ENCODE measurements around the gene DENND1A.
A peak's percentile ranks its signal among the peaks of the same experiment; 100 is the strongest.
"Not testable (repeated sequence)": the region's sequence is repeated elsewhere in the genome, so short reads cannot be mapped to it uniquely, and the experiment has no call there.

Gene DENND1A

DNA sequence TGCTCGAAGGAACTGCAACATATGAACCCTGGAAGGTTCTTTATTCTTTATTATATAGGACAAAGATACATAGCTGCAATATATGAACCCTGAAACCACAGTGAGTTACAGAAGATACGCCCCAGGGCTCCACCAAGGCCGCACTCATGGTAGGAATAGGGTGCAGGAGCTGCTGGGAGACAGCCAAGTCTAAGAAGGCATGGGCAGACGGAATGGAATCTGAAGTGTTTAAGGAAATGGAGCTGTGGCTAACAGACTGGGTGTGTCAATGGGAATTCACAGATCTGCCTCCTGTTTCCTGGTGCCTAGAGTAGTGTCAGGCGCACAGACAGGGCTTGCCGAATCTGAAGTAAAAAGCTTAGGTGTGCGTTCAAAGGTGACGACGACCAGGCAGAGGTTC lies 286.4 kb downstream of the DENND1A start:
- no peak for DNase-seq

DNA sequence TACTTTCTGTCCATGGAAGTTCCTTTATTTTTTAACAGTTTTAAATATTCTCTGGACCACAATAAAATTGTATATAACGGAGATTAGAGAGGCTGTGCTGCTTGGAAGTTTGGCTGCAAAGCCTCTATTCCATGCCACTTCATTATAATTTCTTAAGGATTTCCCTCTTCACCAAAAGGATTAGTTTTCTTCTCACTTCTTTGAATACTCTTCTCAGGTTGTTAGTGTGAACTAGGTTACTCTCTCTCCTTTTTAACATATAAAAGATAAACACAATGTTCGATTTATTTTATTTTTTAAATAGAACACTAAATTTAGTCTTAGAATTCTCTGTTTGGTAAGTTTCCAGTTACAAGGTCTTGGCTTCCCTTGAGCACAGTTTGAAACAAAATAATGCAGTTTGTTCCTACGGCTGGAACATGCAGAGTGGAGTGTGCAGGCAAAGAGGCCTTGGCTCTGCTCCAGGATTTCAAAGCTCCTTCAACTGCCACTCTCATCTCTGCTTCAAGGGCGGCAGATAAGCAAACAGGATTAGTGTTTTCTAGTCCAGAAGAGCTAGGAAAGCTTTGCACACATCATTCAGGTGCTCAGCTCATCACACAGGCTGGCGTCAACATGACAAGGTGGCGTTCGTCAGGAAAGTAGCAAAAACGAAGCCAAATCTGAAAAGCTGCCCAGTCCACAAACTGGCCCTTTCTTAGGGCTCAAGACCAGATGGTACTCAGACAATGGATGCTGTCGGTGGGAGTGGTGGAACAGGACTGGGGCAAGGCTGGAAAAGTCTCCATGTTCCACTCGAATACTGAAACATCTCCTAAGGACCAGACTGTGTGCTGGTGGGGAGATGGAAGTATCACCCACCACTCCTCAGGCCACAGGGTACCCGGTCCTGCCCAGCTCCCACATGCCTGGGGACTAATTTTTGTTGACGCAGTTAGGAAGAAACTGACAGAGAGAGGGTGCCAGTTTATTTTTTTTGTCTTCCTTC lies 287.3 kb downstream of the DENND1A start:
- DNase-seq = no peak

DNA sequence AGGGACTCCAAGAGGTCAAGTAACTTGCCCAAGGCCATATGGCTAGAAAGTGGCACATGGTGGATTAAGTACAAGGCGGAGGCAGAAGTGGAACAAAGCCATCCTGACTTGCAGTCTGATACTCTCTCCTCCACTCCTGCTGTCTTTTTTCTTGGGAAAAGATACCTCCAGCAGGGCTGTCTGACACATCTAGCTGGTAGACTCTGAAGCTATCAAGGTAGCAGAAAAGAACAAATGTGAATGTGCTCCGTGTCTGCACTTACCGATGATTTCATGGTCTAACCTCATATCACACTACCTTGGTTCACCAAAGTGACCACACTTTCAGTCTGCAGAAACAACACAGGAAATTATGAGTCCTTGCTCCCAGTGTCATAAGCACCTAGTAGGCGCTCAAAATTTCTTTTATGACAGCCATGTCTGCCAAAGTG lies 289.1 kb downstream of the DENND1A start:
- DNase-seq = peak; percentile 5

DNA sequence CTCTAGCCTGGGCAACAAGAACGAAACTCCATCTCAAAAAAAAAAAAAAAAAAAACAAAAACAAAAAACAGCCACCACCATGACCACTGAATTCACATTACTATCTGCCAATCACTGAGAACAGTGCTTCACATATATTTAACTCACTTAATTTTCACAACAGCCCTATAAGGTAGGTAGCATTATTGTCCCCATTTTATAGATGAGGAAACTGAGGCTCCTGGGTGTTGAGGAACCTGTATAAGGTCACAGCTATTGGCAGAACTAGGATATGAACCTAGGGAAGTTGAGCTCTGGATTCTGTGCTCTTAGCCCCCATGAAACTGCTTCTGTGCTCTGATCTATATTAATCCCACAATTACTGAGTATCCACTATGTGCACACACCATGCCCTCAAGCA lies 290.2 kb downstream of the DENND1A start:
- DNase-seq = no peak

DNA sequence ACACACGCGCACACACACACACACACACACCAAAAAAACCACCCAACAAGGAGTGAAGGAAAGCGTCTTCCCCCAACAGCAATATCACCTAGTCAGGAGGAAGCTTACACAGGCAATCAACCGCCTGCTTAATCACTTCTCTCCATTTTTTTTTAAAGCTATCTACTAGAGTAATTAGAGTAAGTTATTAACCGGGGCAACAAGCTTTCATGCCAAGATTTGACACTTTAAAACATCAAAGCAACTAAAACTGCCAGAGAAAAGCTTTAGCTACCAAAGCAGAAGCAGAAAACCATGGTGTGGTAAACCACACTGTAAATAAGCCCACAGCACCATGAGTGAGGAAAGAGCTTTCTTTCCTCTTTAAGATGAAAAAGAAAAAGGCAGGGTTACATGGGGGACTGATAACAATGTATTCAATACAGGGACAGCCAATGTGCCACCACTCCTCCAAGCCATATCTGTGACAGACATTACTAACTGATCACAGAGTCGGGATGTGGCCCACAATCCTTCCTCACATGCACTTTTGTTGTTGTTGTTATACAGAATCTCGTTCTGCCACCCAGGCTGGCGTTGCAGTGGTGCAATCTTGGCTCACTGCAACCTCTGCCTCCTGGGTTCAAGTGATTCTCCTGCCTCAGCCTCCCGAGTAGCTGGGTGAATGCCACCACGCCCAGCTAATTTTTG lies 291.8 kb downstream of the DENND1A start:
- peak; percentile 59 for DNase-seq

DNA sequence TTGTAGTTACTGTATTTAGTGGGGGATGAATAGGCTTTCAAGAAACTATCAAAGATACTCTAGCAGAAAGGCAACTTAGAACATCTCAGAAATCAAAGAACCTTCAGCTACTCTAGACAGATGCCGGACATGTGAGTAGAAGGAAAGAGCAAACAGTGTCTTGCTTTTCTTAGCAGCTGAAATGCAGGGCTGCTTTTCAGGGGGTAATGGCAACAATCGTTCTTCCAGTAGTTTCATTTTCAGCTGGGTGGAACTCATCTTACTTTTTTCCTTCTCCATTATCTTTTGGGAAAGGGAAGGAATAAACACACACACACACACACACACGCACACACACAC lies 292.4 kb downstream of the DENND1A start:
- DNase-seq = no peak

DNA sequence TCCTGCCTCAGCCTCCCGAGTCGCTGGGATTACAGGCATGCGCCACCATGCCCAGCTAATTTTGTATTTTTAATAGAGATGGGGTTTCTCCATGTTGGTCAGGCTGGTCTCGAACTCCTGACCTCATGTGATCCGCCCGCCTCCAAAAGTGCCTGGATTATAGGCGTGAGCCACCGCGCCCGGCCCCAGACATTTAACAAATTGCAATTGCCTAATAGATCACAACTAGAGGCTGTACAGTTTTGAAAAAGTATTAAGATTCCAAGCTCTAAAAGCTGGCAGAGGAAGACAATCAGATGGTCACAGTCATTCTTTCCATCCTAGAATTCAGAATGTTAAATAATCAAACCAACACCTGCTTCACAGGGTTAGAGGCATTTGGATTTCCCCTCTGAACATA lies 293.1 kb downstream of the DENND1A start:
- not testable (repeated sequence) for DNase-seq

DNA sequence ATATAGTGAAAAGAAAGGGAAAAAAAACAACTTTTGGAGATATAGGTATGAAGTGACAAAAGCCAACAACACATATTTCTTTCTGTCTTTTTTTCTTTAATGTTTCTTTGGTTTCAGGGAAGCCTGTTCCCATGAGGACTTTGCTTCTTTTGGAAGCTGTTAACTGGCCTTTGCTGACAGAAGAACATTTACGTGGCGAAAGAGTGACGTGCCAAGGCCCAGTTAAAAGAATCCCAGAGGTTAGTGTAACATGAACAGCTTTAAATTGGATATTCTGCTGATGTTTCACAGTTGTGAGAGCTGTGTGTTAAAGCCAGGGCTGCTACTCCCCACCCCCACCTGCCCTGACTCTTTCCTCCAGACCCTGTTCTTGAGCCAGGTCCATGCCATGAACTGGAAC lies 298.1 kb downstream of the DENND1A start:
- DNase-seq = no peak

DNA sequence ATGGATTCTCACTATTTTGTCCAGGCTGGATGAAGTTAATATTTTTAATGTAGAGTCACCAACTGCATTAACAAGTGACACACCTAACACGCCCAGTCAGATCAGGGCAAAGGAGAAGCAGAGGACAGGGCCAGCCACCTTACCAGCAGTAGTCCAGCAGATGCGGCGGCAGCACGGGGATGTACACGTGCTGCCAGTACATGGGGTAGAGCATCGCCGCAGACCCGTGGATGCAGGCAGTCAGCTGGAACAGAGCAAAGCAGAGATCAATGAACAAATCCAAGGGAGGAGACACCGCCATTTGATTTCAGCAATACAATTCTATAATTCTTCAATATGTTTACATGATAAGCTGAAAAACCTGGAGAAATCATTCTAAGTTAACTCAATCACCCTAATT lies 299.7 kb downstream of the DENND1A start:
- no peak for DNase-seq

DNA sequence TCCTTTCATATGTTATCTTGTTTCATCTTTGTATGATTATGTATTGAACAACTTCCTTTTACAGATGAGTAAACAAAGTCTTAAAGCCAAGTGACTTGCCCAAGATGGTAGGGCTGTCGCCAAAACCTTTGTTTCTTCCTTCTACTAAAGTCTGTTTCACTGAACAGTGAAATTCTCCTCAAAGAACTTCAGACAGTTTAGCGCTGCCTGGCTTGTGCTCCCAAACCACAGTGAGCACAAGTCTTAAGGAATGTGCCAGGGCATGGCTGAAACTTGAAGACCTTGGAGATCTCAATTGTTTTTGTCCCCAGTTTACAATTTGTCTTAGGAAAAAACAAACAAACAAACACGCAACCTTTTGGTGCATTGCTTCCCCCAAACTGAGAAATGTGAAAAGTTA lies 300.4 kb downstream of the DENND1A start:
- DNase-seq = no peak

DNA sequence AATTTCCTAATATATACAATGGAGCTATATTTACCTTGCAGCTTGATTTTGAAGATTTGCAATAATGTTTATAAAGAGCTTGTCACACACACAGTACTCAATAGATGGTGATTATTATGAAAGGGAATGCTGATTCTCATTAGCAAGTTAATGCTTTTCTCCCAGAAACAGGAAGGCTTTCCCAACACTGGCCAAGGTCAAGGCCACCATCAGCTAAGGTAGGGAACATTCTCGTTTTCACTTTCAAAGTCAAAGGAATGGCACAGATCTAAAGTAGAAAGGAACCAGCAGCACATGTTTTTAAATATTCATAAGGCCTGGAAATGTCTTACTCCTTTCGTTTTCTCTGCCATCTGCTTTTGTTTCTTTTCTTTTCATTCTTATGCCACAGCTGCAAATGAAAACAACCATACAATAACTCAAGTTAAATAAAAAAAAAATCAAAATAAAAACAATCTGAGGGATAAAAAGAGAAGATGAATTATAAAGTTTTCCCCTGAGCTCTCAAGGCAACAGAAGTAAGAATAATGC lies 307.1 kb downstream of the DENND1A start:
- DNase-seq = no peak

DNA sequence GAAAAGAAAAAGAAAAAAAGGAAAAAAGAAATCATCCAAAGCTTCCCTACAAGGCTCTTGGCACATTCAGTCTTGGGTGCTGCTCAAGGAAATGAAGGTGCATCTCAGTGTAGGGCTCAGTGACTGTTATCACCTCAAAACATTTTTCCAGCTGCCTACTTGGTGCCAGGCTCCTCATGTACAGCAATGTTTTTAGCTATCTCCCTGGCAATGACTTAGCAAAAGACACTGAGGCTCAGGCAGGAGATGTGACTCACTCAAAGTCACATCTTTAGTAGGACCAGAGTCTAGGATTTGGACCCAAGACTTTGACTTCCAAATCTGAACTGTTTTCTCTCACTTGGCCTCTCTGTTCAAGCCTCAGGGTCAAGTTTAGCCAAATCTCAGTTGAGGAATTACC lies 309.7 kb downstream of the DENND1A start:
- DNase-seq = no peak

DNA sequence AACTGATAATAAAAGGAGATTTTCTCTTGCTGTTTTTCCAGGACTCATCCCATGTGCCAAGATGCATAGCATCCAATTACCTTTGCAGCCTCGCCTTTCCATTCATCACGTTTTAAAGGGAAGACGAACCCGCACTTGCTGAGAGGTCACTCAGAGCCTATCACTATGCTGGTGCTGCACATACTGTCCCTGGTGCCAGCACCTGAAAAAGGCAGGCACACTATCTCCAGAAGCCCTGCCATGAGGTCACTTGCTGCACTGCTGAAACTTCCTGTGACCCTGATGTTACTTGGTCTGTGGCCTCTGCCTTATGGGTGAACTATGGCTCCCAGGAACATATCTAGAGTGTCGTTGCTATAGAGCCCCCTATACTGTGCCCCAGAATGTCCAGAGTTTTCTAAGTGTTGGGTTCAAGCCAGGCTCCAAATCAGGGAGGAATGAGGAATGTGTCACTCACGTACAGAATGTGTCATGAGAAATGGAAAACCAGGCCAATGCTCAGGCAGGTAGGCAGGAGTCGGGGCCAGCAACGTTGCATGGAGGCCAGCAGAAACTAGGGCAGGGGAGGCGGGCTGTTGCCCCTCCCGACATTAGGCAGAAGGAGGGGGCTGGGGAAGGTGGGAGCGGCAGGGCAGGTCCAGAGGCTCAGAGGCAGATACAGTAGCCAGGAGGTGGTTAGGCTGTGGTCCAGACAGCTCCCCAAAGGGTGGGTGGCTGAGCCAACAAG lies 311.8 kb downstream of the DENND1A start:
- no peak for DNase-seq

DNA sequence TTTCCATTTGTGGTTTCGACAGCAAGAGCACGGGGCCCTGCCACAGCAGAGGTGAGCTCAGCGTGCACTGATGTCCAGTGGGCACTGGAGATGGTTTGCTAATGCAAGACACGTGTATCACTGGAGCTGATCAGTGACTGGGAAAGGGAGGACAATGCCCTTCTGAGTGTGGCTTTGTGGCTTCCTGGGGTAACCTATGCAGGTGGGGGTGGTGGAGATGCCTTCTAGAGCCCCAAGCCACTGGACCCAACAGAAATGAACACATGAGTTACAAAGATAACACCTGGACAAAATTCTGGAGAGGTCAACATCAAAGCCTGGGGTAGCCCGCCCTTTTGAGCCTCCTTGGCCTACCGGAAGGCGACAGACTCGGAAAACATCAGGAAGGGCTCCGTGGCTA lies 312.6 kb downstream of the DENND1A start:
- no peak for DNase-seq

DNA sequence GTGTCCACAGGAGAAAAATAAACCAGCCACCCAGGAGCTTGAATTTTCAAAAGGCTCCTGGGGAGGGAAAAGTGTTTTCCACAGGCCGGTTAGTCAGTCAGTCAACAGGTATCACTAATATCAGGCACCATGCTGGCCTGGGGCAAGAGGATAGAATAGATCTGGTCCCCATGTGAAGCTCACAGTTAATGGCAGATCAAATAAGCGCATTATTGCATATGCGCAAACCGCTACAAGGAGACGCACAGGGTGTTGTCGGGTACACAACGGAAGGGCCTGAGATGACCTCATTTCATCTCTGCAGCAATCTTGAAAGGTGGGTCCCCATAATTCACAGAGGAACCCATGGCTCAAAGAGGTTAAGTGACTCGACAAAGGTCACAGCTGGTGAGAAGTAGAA lies 313.2 kb downstream of the DENND1A start:
- no peak for DNase-seq

DNA sequence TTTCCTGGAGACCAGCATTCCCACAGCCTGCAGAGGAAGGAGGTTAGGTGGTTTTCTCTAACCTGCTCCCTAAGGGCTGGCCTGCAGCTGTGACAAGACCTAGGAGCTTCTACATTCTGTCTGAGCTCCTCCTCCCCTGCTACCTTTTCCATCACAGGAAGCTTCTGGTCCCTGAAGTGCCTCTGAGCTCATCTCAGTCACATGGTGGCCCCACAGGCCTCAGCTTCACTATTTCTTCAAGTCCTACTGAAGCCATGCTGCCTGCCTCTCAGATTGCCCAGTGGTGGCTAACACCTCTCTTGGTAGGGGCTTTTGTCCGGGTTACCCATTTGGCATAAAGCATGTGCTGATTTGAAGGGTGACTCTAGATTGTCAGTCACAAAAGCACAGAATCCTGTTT lies 314.5 kb downstream of the DENND1A start:
- DNase-seq = no peak

DNA sequence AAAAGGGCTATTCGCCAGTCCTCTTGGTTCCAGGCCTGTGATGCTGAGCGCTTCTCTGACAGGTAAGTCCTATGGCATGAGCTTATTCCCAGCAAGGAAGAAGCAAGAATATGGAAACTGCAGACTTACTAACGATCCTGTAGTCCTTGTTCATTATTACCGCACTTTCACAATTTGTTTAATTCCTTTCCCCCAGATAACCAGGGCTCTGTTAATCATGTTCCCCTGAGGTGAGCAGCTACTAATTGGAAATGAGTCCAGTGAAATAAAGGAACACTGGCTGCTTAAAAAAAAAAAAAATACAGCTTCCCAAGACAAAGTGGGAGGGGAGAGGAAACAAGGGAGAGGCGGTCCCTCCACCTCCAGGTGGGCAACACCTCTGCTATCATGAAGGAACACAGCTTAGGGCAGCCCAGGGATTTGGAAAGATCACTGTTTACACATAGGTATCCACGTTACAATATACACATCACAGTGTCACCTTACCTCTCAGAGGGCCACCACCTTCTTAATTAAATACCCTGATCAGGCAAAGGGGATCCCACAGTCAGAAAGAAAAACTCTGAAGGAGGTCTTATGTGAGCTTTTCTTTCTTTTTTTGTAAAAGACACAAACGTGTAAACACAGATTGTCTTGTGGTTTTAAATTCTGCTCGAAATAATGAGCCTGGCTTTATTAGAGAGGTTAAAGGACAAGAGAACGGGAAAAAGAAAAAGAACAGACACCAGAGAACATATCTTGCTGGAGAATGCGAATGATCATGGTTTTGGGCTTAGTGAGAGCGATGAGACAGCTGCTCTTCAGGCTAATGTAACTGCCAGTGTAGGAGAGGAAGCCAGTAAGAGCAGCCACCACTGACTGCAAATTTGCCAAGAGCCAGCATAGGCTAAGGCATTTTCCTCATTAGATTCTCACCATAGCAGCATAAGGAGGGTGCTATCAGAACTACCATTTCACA lies 315.3 kb downstream of the DENND1A start:
- no peak for DNase-seq

DNA sequence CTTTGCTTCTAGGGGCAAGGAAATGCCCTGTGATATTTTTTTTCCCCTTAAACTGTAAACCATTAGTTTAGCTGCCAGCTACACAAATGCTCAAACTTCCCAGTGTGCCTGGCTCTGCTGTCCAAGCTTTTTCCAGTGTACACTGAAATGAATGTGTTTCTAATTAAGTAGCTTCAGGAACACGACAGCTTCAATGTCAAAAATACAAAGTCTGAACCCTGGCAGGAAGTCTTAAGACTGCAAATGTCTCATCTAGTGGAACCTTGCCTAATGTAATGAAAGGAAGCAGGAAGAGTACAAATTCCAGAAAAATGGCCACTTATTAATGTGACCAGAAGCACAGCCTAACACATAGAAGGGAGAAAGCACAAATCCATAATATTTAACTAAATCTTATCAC lies 318.7 kb downstream of the DENND1A start:
- no peak for DNase-seq

DNA sequence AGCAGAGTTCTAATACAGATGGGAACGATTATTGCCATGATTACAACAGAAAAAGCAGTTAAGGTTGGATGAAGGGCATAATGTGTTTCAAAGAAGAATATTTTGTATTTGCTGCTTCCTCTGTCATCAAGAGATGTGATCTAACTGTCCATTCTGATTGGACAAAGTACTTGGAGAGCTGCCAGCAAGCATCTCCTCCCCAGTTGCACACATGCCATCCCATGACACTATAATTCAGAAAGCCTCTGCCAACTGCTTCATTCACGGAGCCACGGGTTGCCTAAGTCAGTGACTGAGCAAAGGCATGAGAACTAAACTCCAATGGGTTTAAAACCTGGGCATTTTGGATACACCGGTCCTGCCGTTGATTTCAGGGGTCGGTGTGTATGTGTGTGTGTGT lies 320.1 kb downstream of the DENND1A start:
- no peak for DNase-seq

DNA sequence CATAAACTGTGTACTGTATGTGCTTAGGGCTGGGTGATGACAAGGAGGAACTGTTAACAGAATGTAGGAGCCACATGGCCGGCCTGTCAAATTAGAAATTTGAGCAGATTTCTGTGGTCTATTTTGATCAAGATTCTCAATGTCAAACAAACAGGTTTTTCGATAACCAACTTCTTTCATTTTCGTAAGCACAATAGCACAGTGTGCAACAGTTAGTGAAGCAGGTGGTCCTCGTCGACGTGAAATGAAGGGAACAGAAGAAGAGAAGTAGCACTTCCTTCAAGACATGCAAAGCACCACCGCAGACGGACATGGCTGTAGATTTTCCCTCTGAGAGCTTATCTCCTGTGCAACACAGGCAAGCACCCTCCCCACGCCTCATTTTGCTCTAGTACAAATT lies 321.8 kb downstream of the DENND1A start:
- no peak for DNase-seq

DNA sequence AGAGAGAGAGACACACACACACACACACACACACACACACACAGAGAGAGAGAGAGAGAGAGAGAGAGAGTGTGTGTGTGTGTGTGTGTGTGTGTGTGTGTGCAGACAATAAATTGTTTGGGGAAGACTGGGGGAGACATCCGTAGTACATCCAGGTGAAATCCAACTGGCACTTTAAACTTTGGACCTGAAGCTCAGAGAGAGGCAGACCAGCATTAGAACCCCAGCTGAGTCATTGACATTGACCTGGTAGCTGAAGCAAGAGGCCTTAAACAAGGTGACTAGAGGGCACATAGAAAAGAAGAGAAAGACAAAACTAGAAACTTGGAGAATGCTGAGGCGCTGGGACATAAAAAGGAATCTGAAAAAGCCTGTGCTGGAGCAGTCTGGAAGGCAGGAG lies 322.4 kb downstream of the DENND1A start:
- no peak for DNase-seq

DNA sequence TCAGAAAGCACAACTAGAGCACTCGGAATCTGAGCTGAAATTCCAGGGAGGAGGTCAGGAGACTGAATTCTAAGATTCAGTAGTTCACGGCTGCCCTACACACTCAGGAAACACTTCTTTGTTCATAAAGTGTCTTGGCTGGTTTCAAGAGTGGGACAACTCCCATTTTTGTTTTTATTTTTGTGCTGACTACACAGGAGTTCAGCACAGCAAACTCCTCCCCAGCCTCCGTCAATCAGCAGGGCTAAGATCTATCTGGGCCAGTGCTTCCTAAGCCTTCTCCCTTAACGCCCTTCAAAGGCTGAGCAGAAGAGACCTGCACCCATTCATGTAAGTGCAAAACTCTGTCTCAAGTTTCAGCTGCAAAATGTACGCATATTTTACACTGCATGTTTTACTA lies 323.8 kb downstream of the DENND1A start:
- DNase-seq = no peak

Measured in CD4-positive, alpha-beta T cell treated with Interleukin-17A for 1 hour (primary cell).